Osteoblast (primary cell): ENCODE measurements around the gene SMIM26. TPM values are rescaled to one million over a fixed set of nuclear protein-coding genes. Genes with fewer than 3 reads are reported as not detected.

Experiments
- DNase-seq: peaks from one replicate; pipeline ENCODE4 v3.0.0; 2011; ENCODE audit warnings: low spot score, mixed read lengths; ENCODE audit not compliant: insufficient read length; ENCODE audit errors: missing footprints
- H2AFZ ChIP-seq: 2 replicates; pipeline ENCODE4 v1.6.0; 2011; ENCODE audit warnings: mild to moderate bottlenecking, low read length
- H3K27ac ChIP-seq: 2 replicates; pipeline ENCODE4 v1.5.1; 2011; ENCODE audit warnings: mild to moderate bottlenecking, low read depth, low read length, moderate library complexity
- H3K27me3 ChIP-seq: 2 replicates; pipeline ENCODE4 v1.6.0; 2012; ENCODE audit warnings: mild to moderate bottlenecking, control low read depth, inconsistent platforms, low read length, moderate library complexity; ENCODE audit not compliant: insufficient read depth
- H3K36me3 ChIP-seq: 2 replicates; pipeline ENCODE4 v1.5.1; 2011; ENCODE audit warnings: mild to moderate bottlenecking, low read length, control low read depth, moderate library complexity; ENCODE audit not compliant: insufficient read depth
- H3K4me1 ChIP-seq: 2 replicates; pipeline ENCODE4 v1.5.1; 2011; ENCODE audit warnings: mild to moderate bottlenecking, low read length, control low read depth, moderate library complexity; ENCODE audit not compliant: insufficient read depth
- H3K4me2 ChIP-seq: 2 replicates; pipeline ENCODE4 v1.6.0; 2011; ENCODE audit warnings: mild to moderate bottlenecking, low read length; ENCODE audit not compliant: insufficient read depth
- H3K4me3 ChIP-seq: fragments of 200-600 bp; sonication (generic); 3 replicates; pipeline ENCODE4 v1.5.1; 2012; ENCODE audit warnings: mild to moderate bottlenecking, low read length, inconsistent platforms; ENCODE audit not compliant: insufficient read depth
- H3K79me2 ChIP-seq: 2 replicates; pipeline ENCODE4 v1.6.0; 2012; ENCODE audit warnings: mild to moderate bottlenecking, low read length, control low read depth, inconsistent platforms; ENCODE audit not compliant: insufficient read depth
- H3K9me3 ChIP-seq: 2 replicates; pipeline ENCODE4 v1.5.1; 2011; ENCODE audit warnings: low read depth, low read length, control low read depth
- H4K20me1 ChIP-seq: 2 replicates; pipeline ENCODE4 v1.6.0; 2012; ENCODE audit warnings: mild to moderate bottlenecking, low read length, control low read depth; ENCODE audit not compliant: insufficient read depth
- total RNA-seq: library from RNA; depleted of rRNA; stranded (reverse); fragments of >200 nt; gene quantifications from 2 replicates; pipeline ENCODE4 v1.2.3, GENCODE V29; 2012
- TF ChIP-seq, protein P1 (sequence below): IDR thresholded peaks from 2 replicates; pipeline ENCODE4 v1.5.1; 2011; ENCODE audit warnings: mild to moderate bottlenecking, low read depth, low read length, moderate library complexity; ENCODE audit errors: extremely low read depth

The SMIM26 gene
- total RNA-seq, 1 donor = 59.7 TPM

DNA sequence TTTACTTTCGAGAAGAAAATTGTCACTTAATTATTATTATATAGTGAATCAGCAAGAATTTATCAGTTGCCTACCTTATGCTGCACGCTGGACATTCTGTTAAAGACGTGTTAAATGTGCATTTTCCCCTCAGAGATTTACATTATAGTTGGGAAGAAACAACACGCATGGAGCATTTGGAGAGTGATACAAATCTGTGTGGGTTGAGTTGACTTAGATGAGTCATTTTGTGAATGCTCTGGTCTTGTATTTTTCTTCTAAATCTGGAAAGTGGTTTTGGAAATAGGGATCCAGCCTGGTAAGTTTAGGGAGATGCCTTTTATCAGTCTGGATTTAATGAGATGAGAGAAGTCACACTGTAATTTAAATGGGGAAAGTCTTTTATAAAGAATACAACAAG is 24.0 kb upstream of the SMIM26 start:
- TF ChIP-seq, protein P1, sequence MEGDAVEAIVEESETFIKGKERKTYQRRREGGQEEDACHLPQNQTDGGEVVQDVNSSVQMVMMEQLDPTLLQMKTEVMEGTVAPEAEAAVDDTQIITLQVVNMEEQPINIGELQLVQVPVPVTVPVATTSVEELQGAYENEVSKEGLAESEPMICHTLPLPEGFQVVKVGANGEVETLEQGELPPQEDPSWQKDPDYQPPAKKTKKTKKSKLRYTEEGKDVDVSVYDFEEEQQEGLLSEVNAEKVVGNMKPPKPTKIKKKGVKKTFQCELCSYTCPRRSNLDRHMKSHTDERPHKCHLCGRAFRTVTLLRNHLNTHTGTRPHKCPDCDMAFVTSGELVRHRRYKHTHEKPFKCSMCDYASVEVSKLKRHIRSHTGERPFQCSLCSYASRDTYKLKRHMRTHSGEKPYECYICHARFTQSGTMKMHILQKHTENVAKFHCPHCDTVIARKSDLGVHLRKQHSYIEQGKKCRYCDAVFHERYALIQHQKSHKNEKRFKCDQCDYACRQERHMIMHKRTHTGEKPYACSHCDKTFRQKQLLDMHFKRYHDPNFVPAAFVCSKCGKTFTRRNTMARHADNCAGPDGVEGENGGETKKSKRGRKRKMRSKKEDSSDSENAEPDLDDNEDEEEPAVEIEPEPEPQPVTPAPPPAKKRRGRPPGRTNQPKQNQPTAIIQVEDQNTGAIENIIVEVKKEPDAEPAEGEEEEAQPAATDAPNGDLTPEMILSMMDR = no peak
- peaks cover 63% of the 10 kb centered on the region for H3K36me3 ChIP-seq
- peak; percentile 75 for DNase-seq

GRCh38 chr20:18543932-18544331 is 23.3 kb upstream of the SMIM26 start:
- H3K9me3 ChIP-seq = no peaks in the 10 kb centered on the region
- H3K4me1 ChIP-seq = peaks cover 27% of the 10 kb centered on the region
- H3K4me2 ChIP-seq = no peak overlapping the region
- no peaks in the 10 kb centered on the region for H3K79me2 ChIP-seq
- TF ChIP-seq, protein P1 = no peak
- no peak overlapping the region for H3K4me3 ChIP-seq
- no peaks in the 10 kb centered on the region for H3K27me3 ChIP-seq
- H4K20me1 ChIP-seq = no peaks in the 10 kb centered on the region
- H3K36me3 ChIP-seq = peaks cover 65% of the 10 kb centered on the region
- no peak overlapping the region for H3K27ac ChIP-seq
- no peak overlapping the region for H2AFZ ChIP-seq
- DNase-seq = no peak

More for the DNA sequence above, 24.0 kb upstream of the SMIM26 start:
- H3K4me2 ChIP-seq = peak overlapping the region; percentile 33
- H3K9me3 ChIP-seq = no peaks in the 10 kb centered on the region
- H3K4me3 ChIP-seq = no peak overlapping the region
- no peaks in the 10 kb centered on the region for H4K20me1 ChIP-seq
- H3K27me3 ChIP-seq = no peaks in the 10 kb centered on the region
- H2AFZ ChIP-seq = no peak overlapping the region
- peak overlapping the region; percentile 43 for H3K27ac ChIP-seq
- no peaks in the 10 kb centered on the region for H3K79me2 ChIP-seq
- H3K4me1 ChIP-seq = peaks cover 27% of the 10 kb centered on the region

DNA sequence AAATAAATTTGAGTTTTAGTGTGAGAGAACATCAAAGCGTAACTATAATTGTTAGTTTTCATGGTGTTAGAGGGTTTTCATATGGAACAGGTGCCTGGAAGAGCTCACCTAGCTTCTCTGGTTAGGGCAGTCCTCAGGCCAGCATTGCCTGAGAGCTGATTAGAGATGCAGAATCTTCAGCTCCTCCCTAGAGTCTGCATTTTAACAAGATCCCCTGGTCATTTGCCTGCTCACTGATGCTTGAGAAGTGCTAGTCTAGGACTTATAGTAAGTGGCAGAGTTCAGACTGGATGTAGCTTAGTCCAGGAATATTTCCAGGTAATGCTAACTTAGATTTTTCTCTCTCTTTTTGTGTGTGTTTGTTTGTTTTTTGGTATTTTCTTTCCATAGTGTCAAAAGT is 21.7 kb upstream of the SMIM26 start:
- Histone ChIP-seq H3K4me2 (no peak overlapping the region), H3K79me2 (no peaks in the 10 kb centered on the region), H3K36me3 (peaks cover 68% of the 10 kb centered on the region), H4K20me1 (no peaks in the 10 kb centered on the region), H3K4me1 (peaks cover 27% of the 10 kb centered on the region), H3K27me3 (no peaks in the 10 kb centered on the region), H2AFZ (no peak overlapping the region), H3K9me3 (no peaks in the 10 kb centered on the region), H3K27ac (no peak overlapping the region), H3K4me3 (no peak overlapping the region)
- no peak for DNase-seq
- TF ChIP-seq, protein P1 = no peak

DNA sequence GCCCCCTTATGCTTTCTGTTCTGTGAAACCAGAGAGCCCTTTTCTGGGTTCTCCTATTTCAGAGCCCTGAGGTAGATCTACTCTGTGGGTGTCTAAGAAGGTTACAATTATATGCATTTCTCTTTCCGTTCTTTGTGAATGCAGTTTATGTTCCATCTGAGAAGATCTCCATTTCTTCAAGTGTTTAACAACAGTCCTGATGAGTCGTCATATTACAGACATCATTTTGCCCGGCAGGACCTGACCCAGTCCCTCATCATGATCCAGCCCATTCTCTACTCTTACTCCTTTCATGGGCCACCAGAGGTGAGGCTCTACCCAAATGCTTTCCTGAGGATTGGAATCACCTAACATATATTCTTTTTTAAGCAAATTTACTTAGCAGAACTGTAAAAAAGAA is 18.8 kb upstream of the SMIM26 start:
- Histone ChIP-seq H3K36me3 (peaks cover 83% of the 10 kb centered on the region), H3K27ac (no peak overlapping the region), H2AFZ (no peak overlapping the region), H3K9me3 (no peaks in the 10 kb centered on the region), H4K20me1 (no peaks in the 10 kb centered on the region), H3K27me3 (no peaks in the 10 kb centered on the region), H3K79me2 (no peaks in the 10 kb centered on the region), H3K4me3 (no peak overlapping the region), H3K4me1 (peaks cover 3% of the 10 kb centered on the region), H3K4me2 (no peak overlapping the region)
- TF ChIP-seq, protein P1 = no peak
- DNase-seq = no peak
